ENCODE data around the gene SRGN. TPM values are rescaled to one million over a fixed set of nuclear protein-coding genes. Genes with fewer than 3 reads are reported as not detected.

Gene SRGN
- total and polyA plus RNA-seq, 10 of the 15 experiments (the other 5 are each of a cell fraction or from before 2014, with no cell fraction given): 382 to 2,414 (median 885) TPM

DNA sequence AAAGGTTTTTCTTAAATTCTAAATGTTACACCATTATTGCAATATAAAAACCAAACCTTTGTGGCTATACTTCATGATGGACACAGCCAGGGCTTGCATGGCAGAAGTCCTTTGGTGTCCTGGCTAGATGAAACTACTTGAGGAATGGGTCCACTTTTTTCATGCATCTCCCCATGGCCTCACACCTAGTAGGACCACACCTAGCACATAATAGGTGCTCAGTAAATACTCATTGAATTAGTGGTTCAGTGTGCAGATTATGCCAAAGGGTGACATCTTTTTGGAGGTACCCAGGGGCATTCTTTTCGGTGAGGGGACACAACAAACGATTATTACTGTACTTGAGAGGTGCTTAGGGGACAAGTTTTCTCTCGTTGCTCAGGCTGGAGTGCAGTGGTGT is 20.7 kb upstream of the SRGN start:
- RAD21 ChIA-PET (ENCODE audit: unreplicated experiment): interaction anchor here (1.2 to 25.6 kb wide), 5 partner anchors 17 to 63 kb away, joined by 3 to 544 read pairs (median 11); partner anchors contain the start of gene SRGN
- in situ Hi-C loops (cut with MboI): no loop called here
- no TSS peak for BruUV-seq (replicated peaks)
- POLR2A ChIA-PET: interaction anchor here (1.2 to 9.9 kb wide), 3 partner anchors 18 to 34 kb away, joined by 11 to 231 read pairs (median 81); no protein-coding TSS in a partner anchor
- DNase-seq (ENCODE audit: low read depth, low spot score) (no peak), FAIRE-seq (no peak), ATAC-seq (no peak)
- Histone ChIP-seq H3K36me3 (ENCODE audit: control insufficient read depth in 2 of 2, insufficient read depth in 2 of 2, low read length in 1 of 2) (no peaks in the 10 kb centered on the region), H3K4me3 (no peak overlapping the region), H3K9ac (ENCODE audit: control insufficient read depth, insufficient read depth, low read length) (no peak overlapping the region), H3K27ac (ENCODE audit: control insufficient read depth, insufficient read depth) (no peak overlapping the region), H3K27me3 (replicated peaks in 1 of 2; ENCODE audit: control insufficient read depth in 2 of 2, insufficient read depth in 2 of 2, low read length in 1 of 2) (no peaks in the 10 kb centered on the region), H2AFZ (ENCODE audit: control insufficient read depth, low read depth, low read length) (no peak overlapping the region), H3K79me2 (ENCODE audit: control insufficient read depth, insufficient read depth, low read length) (peaks cover 1% of the 10 kb centered on the region; the same call in 1 of the 2 replicates), H3K4me1 (ENCODE audit: control insufficient read depth, insufficient read depth, low read length) (peaks cover 20% of the 10 kb centered on the region), H3K9me3 (replicated peaks; ENCODE audit: control insufficient read depth, insufficient read depth, low read length) (no peaks in the 10 kb centered on the region), H4K20me1 (ENCODE audit: control insufficient read depth, insufficient read depth) (no peaks in the 10 kb centered on the region), H3K4me2 (ENCODE audit: control insufficient read depth, insufficient read depth) (no peak overlapping the region)
- 85% methylated on average over 3 of the region's 3 CpGs for WGBS (ENCODE audit: insufficient coverage, insufficient replicate concordance, low lambda C conversion rate, missing lambda C conversion rate)
- CTCF ChIA-PET: interaction anchor here (1.2 to 6.0 kb wide), 4 partner anchors 9 to 60 kb away, joined by 3 to 50 read pairs (median 12); partner anchors contain the start of gene SRGN
- intact Hi-C loops (cut with micrococcal nuclease; ENCODE audit: unreplicated experiment): no loop called here
- TF ChIP-seq, protein P1, sequence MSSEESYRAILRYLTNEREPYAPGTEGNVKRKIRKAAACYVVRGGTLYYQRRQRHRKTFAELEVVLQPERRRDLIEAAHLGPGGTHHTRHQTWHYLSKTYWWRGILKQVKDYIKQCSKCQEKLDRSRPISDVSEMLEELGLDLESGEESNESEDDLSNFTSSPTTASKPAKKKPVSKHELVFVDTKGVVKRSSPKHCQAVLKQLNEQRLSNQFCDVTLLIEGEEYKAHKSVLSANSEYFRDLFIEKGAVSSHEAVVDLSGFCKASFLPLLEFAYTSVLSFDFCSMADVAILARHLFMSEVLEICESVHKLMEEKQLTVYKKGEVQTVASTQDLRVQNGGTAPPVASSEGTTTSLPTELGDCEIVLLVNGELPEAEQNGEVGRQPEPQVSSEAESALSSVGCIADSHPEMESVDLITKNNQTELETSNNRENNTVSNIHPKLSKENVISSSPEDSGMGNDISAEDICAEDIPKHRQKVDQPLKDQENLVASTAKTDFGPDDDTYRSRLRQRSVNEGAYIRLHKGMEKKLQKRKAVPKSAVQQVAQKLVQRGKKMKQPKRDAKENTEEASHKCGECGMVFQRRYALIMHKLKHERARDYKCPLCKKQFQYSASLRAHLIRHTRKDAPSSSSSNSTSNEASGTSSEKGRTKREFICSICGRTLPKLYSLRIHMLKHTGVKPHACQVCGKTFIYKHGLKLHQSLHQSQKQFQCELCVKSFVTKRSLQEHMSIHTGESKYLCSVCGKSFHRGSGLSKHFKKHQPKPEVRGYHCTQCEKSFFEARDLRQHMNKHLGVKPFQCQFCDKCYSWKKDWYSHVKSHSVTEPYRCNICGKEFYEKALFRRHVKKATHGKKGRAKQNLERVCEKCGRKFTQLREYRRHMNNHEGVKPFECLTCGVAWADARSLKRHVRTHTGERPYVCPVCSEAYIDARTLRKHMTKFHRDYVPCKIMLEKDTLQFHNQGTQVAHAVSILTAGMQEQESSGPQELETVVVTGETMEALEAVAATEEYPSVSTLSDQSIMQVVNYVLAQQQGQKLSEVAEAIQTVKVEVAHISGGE (CRISPR knock-in tag; IDR thresholded peaks at IDR 0.05): no peak
- no peak for TF ChIP-seq ZNF622 (IDR thresholded peaks at IDR 0.05)
- TF ChIP-seq, protein P2, sequence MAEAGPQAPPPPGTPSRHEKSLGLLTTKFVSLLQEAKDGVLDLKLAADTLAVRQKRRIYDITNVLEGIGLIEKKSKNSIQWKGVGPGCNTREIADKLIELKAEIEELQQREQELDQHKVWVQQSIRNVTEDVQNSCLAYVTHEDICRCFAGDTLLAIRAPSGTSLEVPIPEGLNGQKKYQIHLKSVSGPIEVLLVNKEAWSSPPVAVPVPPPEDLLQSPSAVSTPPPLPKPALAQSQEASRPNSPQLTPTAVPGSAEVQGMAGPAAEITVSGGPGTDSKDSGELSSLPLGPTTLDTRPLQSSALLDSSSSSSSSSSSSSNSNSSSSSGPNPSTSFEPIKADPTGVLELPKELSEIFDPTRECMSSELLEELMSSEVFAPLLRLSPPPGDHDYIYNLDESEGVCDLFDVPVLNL (IDR thresholded peaks at IDR 0.05; ENCODE audit: low read depth, low read length): no peak
- TF ChIP-seq, protein P3, sequence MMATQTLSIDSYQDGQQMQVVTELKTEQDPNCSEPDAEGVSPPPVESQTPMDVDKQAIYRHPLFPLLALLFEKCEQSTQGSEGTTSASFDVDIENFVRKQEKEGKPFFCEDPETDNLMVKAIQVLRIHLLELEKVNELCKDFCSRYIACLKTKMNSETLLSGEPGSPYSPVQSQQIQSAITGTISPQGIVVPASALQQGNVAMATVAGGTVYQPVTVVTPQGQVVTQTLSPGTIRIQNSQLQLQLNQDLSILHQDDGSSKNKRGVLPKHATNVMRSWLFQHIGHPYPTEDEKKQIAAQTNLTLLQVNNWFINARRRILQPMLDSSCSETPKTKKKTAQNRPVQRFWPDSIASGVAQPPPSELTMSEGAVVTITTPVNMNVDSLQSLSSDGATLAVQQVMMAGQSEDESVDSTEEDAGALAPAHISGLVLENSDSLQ (IDR thresholded peaks at IDR 0.05): no peak
- TF ChIP-seq ZSCAN29 (IDR thresholded peaks at IDR 0.05): no peak
- TF ChIP-seq RELA (IDR thresholded peaks at IDR 0.05; ENCODE audit: borderline replicate concordance, partially characterized antibody): no peak
- TF ChIP-seq LARP7 (IDR thresholded peaks at IDR 0.05): no peak
- TF ChIP-seq HCFC1 (IDR thresholded peaks at IDR 0.05; ENCODE audit: low read length): no peak
- no peak for TF ChIP-seq SMC3 (IDR thresholded peaks at IDR 0.05; ENCODE audit: borderline replicate concordance, low read length)
- TF ChIP-seq SMARCA5 (IDR thresholded peaks at IDR 0.05): no peak
- no peak for TF ChIP-seq PML (IDR thresholded peaks at IDR 0.05; ENCODE audit: low read length)
- TF ChIP-seq ASH2L (IDR thresholded peaks at IDR 0.05; ENCODE audit: borderline replicate concordance, low read depth): no peak
- SMC1A ChIA-PET (ENCODE audit: uncharacterized antibody, unreplicated experiment): interaction anchor here (1.2 to 9.0 kb wide), 6 partner anchors 13 to 62 kb away, joined by 4 to 253 read pairs (median 14); partner anchors contain the start of gene SRGN

Data from GM12878 (cell line).